ENCODE measurements around the gene ADGRB3. TPM values are rescaled to one million over a fixed set of nuclear protein-coding genes. Genes with fewer than 3 reads are reported as not detected.

ADGRB3 gene
- polyA plus RNA-seq, 1 experiment = not detected

- POLR2A ChIA-PET = no interaction called here
- TF ChIP-seq CTCF (IDR thresholded peaks at IDR 0.05; ENCODE audit: low read depth, low read length) = no peak
- Histone ChIP-seq H3K27ac (ENCODE audit: low read depth, low read length) (no peak overlapping the region), H3K4me3 (ENCODE audit: low read depth, low read length) (no peak overlapping the region), H3K27me3 (ENCODE audit: control insufficient read depth, insufficient read depth, low read length) (no peaks in the 10 kb centered on the region), H3K9me3 (ENCODE audit: control insufficient read depth, insufficient read depth, low read length) (no peaks in the 10 kb centered on the region)
- no peak for DNase-seq (ENCODE audit: low read depth, low spot score)
- CTCF ChIA-PET = no interaction called here
These were observed 708.8 kb downstream of the ADGRB3 start for GRCh38 chr6:69343851-69344250.

DNA sequence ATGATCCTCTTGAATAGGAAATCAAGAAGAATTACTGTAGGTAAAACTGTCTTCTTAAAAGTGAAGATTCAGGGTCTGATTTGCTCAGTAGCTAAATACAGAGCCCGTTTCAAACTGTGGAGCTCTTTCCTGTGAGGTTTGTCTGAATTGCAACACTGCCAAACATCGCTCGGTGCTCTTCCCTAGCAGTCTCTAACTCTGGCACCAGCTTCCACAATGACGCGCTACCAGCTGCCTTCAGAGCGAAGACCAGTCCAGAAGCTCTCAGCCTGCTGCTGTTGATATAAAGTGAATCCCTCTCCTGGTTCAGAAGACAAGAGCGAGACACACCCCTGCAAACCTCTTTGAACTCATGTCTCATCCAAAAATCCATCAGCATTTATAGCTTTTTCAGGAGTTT is 714.7 kb downstream of the ADGRB3 start:
- no peak for DNase-seq (ENCODE audit: low read depth, low spot score)
- no peak overlapping the region for H3K27ac ChIP-seq (ENCODE audit: low read depth, low read length)
- no peaks in the 10 kb centered on the region for H3K9me3 ChIP-seq (ENCODE audit: control insufficient read depth, insufficient read depth, low read length)
- H3K27me3 ChIP-seq (ENCODE audit: control insufficient read depth, insufficient read depth, low read length) = no peaks in the 10 kb centered on the region
- POLR2A ChIA-PET = no interaction called here
- H3K4me3 ChIP-seq (ENCODE audit: low read depth, low read length) = no peak overlapping the region
- no peak for TF ChIP-seq CTCF (IDR thresholded peaks at IDR 0.05; ENCODE audit: low read depth, low read length)
- CTCF ChIA-PET = no interaction called here

DNA sequence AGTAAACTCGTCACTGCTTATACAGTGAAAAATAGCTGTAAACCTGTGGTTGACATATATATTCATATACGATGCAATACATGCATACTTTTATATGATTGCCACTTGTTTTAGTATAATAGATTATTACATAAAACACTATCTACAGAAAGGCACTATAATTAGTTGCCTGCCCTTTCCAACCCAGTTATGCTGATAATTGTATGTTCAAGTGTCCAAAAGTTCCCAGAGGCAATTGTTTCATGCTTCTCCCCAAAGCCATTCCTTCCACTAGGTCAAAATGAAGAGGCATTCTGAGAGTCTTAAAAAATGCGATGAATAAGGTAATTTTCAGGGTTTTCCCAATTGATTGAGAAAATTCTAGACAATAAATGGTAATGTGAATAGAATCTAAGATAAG is 727.1 kb downstream of the ADGRB3 start:
- H3K4me3 ChIP-seq (ENCODE audit: low read depth, low read length) = no peak overlapping the region
- no peak for TF ChIP-seq CTCF (IDR thresholded peaks at IDR 0.05; ENCODE audit: low read depth, low read length)
- CTCF ChIA-PET = no interaction called here

GRCh38 chr6:69366831-69367230 is 731.7 kb downstream of the ADGRB3 start:
- ChIA-PET POLR2A (no interaction called here), CTCF (no interaction called here)
- DNase-seq (ENCODE audit: low read depth, low spot score) = no peak
- Histone ChIP-seq H3K4me3 (ENCODE audit: low read depth, low read length) (no peak overlapping the region), H3K9me3 (ENCODE audit: control insufficient read depth, insufficient read depth, low read length) (no peaks in the 10 kb centered on the region), H3K27ac (ENCODE audit: low read depth, low read length) (no peak overlapping the region), H3K27me3 (ENCODE audit: control insufficient read depth, insufficient read depth, low read length) (no peaks in the 10 kb centered on the region)
- TF ChIP-seq CTCF (IDR thresholded peaks at IDR 0.05; ENCODE audit: low read depth, low read length) = no peak

More for the DNA sequence above, 727.1 kb downstream of the ADGRB3 start:
- DNase-seq (ENCODE audit: low read depth, low spot score) = no peak
- Histone ChIP-seq H3K9me3 (ENCODE audit: control insufficient read depth, insufficient read depth, low read length) (no peaks in the 10 kb centered on the region), H3K27ac (ENCODE audit: low read depth, low read length) (no peak overlapping the region), H3K27me3 (ENCODE audit: control insufficient read depth, insufficient read depth, low read length) (no peaks in the 10 kb centered on the region)
- POLR2A ChIA-PET = no interaction called here

- POLR2A ChIA-PET = no interaction called here
- no peaks in the 10 kb centered on the region for H3K27me3 ChIP-seq (ENCODE audit: control insufficient read depth, insufficient read depth, low read length)
- DNase-seq (ENCODE audit: low read depth, low spot score) = no peak
- no peak for TF ChIP-seq CTCF (IDR thresholded peaks at IDR 0.05; ENCODE audit: low read depth, low read length)
- H3K4me3 ChIP-seq (ENCODE audit: low read depth, low read length) = no peak overlapping the region
- CTCF ChIA-PET = no interaction called here
- no peak overlapping the region for H3K27ac ChIP-seq (ENCODE audit: low read depth, low read length)
- H3K9me3 ChIP-seq (ENCODE audit: control insufficient read depth, insufficient read depth, low read length) = no peaks in the 10 kb centered on the region
These were observed 733.5 kb downstream of the ADGRB3 start for GRCh38 chr6:69368613-69369012.
